GM21526 (cell line): ENCODE results near the gene SPSB2.
A peak's percentile ranks its signal among the peaks of the same experiment; 100 is the strongest.

ENCODE experiments used
- ATAC-seq: cut with Tn5 transposase; IDR thresholded peaks from one replicate; pipeline ENCODE4 v1.9.1; 2021; ENCODE audit warnings: moderate library complexity; ENCODE audit not compliant: unreplicated experiment, low FRiP score

Gene SPSB2

DNA sequence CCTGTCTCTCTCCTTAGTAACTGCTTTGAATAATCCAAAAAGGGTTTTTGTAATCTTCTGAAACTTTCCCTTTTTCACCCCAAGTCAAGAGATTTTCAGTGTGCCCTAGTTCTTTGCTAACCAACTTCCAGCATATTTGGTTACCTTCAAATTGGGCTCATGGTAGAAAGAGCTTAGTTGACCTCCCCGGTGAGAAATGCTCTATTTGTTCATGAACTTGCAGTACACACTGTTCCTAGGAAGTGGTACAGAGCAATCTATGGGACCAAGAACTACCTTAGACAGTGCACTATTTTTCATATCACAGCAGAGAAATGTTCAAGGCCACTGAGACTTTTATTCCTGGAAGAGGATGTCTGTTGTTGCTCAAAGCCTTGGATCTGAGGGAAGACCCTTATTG lies 19.5 kb downstream of the SPSB2 start:
- no peak for ATAC-seq

DNA sequence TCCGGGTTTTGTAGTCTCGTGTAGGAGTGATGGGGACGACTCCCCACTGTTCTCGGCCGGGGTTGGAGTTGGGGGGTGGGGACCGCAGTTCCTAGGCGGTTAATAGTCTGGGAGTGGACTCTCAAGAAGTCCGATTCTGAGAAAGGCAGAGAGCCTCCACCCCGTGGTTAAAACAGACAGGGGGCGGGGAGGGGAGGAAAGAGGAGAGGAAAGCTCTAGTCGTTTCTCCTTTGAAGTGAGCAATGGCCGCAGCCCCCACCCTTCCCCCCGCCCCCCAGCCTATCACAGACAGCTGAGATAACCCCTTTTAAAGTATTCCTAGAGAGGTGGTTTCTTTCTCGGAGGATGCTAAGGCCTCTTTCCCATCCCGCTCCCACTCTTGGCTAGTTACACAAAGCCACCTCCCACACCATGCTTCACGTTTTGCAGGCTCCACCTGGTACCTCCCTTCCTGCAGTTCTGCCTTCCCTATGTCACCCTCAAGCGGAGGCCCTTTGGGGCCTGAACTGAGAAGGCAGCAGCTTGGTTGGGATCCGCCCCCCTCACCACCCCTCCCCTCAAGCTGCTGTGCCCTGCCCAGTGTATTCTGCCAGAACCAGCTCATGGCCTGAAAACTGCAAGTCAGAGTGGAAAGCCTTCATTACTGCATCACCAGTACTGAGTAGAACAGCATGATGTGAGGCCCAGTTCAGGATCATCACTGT lies 20.3 kb downstream of the SPSB2 start:
- ATAC-seq = no peak

DNA sequence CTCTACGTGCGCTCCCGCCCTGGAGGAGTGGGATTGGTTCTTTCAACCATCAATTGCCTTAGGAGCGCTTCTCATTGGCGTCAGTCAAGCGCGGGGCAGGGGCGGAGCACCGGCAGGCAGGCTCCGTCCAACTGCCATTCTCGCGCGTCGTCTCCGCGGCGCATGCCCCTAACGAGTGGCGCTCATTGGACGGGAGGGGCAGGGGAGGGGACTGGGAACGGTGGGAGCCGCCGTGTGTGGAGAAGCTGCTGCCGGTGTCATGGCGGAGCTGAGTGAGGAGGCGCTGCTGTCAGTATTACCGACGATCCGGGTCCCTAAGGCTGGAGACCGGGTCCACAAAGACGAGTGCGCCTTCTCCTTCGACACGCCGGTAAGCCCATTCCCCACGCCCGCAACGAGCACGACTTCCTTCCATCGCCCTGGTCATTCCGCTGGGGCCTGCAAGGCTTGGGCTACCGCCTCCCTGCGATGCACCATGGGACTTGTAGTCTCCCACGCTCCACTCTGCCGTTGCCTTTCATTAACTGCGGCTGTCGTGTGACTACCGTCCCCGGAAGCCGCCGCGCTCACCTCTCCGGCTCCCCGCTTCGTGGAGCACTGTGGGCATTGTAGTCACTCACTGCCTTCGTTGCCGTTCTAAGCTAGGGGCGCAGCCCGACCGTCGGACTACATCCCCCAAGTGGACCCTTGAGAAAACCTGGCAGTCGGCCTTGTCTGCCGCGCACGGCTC lies 21.0 kb downstream of the SPSB2 start, which contains the start of gene USP5:
Gene USP5 (plus strand): TSS at position 230 of the 730 bp plus-strand sequence. CDS start 30 bp downstream, at position 260.
- ATAC-seq = peak; percentile 70

DNA sequence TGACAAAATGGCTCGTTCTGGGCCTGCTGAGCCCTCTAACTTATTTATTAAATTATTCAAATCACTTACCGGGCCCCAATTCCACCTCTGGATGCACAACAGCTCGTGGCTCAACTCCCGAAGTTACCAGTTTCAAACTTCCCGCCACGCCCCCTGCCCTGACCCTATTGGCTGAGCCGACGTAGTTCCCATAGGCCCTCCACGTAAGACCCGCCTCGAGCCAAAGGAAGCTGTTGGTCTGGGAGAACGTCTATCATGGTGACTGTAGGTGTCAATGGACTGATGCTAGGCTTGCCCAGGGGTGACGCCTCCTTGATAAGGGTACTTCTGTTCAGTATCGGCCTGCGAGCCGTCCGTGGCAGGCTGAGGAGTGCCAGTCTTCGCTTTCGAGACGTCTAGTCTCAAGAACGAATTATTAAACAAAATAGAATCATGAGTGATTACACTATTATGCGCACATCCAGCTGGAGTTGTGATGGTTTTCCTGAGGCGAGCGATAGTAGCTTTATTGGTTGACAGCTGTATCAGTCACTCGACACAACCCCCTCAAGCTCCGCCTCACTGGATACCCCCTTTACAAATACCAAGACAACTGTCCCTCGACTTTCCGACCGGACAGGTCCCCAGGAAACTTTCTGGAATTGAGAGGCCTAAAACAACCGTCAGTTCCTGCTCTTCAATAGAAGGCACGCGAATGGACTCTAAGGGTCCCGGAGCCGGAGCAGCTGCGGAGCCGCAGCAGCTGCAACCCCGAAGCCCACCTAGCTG lies 21.8 kb downstream of the SPSB2 start, which contains the start of gene CDCA3:
Gene CDCA3 (minus strand): TSS at position 134 of the 768 bp plus-strand sequence. CDS start 334 bp downstream, outside the sequence.
- peak; percentile 57 for ATAC-seq

DNA sequence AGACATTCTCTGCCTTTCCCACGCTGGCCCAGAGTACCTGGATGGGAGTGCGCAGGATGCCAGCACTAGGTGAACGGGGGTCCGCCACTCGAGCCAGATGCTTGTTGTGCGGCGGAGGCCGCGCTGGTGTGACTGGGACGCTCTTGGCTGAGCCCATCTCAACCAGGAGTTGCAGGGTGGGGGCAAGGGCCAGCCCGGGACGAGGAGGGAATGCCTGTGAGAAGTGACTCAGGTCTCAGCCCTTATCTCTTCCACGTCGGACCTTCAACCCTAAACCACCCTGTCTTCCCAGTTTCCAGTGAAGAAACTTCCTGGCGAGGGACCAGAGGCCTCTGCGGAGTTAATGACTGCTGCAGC lies 22.3 kb downstream of the SPSB2 start:
- no peak for ATAC-seq

DNA sequence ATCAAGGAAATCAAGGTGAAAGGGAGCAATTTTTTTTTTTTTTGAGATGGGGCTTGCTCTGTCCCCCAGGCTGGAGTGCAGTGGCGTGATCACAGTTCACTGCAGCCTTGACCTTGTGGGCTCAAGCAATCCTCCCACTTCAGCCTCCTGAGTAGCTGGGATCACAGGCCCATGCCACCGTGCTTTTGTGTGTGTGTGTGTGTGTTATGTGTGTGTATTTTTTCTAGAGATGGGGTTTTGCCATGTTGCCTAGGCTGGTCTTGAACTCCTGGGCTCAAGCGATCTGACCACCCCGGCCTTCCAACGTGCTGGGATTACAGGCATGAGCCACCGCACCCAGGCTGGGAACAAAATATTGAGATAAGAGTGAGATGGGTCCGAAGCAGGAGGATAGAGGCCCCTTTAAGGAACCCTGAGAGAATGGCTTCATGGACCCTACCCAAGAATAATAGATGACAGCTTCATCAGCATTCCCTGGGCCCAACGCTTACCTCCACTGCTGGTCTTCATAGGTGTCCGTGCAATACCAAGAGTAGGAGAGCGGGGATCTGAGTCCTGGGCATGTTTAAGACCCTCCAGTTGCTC lies 23.0 kb downstream of the SPSB2 start:
- no peak for ATAC-seq

DNA sequence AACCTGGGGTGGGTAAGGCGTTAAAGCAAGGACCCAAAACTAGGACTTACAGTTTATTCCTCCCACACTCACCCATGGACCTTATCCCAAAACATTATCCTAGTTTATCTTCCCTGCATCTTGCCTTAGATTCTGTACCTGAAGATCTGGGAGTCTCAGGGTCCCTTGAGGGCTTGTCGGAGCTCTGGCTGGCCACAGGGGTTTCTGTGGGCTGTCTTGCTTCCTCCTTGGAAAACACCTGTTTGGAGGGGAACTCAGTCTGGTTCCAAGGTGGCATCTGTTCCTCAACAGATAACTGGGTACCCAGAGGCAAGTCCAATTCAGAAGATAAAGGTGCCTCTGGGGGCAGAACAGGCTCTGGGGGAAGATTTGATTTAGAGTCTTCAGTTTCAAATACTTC lies 23.7 kb downstream of the SPSB2 start:
- no peak for ATAC-seq

DNA sequence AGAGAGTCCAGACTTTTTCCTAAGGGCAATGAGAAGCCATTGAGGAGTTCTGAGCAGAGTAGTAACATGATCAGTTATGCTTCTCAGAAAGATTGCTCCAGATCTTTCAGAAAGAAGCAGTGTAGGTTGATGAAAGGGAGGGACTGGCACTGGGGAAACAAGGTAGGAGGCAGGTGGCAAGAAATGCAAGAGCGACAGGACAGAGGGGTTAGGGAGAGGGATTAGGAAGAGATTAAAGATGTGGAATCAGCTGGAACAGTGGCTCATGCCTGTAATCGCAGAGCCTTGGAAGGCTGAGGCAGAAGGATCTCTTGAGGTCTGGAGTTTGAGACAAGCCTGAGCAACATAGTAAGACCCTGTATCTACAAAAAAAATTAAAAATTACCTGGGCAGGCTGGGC lies 25.4 kb downstream of the SPSB2 start:
- no peak for ATAC-seq

DNA sequence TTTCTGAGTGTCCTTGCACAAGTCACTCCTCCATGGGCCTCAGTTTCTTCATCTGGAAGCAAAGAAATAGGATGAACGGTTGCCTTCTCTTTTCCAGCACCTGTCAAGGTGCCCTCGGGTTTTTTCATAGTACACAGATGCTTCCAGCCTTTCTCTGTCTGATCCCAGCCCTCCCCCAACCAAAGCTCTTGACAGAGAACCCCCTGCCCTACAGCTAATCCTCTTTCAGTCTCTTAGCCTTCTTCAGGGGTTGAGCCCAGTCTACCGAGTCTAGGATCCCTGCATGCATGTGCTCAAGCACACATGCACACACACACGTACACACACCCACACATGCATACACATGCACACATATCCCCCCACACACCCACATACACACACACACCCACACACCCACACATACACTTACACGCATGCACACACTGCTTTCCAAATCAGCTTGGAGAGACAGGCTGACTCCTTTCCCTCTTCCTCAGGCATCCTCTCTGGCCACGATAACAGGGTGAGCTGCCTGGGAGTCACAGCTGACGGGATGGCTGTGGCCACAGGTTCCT lies 26.7 kb downstream of the SPSB2 start:
- ATAC-seq = no peak

DNA sequence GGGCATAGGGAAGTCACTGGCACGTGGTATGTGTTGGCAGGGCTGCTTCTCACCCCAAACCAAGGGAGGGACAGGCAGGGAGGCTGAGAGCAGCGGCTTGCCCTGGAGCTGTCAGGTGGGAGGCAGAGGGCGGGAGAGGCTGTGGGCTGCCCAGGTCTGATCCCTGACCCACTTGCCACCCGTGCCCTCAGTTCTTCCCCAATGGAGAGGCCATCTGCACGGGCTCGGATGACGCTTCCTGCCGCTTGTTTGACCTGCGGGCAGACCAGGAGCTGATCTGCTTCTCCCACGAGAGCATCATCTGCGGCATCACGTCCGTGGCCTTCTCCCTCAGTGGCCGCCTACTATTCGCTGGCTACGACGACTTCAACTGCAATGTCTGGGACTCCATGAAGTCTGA lies 27.7 kb downstream of the SPSB2 start:
- no peak for ATAC-seq

DNA sequence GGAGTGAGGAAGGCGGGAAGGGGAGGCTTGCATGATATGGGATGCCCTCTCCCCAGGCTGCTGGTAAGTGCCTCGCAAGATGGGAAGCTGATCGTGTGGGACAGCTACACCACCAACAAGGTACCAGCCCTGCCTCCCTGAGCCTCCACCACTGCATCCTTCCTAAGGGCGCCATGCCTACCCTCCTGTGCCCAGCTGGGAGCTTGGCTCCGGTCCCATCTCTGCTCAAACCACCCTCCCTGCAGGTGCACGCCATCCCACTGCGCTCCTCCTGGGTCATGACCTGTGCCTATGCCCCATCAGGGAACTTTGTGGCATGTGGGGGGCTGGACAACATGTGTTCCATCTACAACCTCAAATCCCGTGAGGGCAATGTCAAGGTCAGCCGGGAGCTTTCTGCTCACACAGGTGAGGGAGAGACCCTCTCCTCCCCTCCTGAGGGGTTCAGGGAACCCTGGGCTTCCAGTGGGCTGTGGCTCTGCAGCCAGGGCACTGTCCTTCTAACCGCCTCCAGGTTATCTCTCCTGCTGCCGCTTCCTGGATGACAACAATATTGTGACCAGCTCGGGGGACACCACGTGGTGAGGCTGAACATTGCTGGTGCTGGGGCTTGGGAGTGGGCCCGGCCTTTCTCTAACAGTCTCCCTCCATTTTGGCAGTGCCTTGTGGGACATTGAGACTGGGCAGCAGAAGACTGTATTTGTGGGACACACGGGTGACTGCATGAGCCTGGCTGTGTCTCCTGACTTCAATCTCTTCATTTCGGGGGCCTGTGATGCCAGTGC lies 29.8 kb downstream of the SPSB2 start:
- no peak for ATAC-seq

DNA sequence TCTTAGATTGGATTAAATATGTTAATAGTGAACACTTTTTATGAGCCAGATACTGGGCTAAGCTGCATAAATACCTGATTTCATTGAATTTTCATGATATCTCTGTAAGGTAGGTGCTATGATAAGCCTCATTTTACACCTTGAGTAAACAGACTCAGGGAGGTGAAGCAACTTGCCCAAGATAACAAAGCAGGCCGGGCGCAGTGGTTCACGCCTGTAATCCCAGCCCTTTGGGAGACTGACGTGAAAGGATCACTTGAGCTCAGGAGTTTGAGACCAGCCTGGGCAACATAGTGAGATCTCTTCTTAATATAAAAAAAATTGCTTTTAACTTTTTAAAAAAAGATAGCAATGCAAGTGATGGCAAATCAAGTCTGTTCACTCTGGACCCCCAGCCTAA lies 31.0 kb downstream of the SPSB2 start:
- ATAC-seq = no peak

DNA sequence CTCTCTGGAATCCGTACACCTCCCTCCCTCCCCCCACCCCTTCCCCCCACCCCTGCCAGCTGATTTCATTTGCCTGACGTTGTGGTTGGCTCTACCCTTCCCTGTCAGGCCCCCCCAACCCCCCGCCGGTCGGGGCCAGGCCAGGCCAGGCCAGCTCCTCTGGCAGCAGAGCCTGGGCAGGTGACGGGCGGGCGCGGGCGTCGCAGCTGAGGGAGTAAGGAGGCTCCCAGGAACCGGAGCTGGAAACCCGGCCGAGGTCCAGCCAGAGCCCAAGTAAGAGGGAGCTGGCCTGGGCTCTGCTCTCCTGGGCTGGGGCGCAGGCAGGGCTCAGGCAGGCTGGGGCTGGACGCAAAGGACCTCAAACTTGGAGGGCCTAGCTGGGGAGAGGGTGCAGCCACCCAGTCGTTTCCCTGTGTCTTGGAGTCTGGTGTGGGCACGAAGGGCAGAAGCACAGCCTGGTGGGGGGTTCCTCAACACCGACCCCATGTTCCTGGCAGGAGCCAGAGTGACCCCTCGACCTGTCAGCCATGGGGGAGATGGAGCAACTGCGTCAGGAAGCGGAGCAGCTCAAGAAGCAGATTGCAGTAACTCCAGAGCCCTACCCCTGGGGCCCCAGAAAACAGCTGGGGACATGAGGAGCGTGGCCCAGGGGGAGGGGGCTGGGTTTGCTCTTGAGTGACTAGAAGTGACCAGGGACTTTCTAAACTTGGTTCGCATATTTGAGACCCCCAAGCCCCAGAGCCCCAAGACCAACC lies 32.2 kb downstream of the SPSB2 start, which contains the start of gene GNB3:
Gene GNB3 (plus strand): TSS at position 165 of the 755 bp plus-strand sequence. CDS start 363 bp downstream, at position 528.
- ATAC-seq = no peak

DNA sequence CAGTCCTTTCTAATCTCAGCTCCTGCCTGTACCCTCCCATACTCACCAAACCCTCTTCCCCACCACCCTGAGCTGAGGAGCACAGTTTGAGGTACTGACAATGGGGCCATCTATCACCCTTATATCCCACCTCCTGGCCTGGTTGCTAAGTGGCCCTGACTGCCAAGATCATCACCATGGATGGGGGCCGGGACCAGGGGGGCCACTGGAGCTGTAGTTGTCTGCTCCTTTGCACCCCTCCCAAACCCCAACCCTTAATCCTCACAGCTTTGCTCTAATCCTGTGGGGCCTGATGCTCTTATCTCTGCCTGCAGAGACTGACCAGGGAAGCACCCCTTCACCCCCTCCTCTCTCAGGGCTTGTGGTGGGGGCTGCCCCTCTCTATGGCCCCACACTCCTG lies 32.8 kb downstream of the SPSB2 start:
- no peak for ATAC-seq

DNA sequence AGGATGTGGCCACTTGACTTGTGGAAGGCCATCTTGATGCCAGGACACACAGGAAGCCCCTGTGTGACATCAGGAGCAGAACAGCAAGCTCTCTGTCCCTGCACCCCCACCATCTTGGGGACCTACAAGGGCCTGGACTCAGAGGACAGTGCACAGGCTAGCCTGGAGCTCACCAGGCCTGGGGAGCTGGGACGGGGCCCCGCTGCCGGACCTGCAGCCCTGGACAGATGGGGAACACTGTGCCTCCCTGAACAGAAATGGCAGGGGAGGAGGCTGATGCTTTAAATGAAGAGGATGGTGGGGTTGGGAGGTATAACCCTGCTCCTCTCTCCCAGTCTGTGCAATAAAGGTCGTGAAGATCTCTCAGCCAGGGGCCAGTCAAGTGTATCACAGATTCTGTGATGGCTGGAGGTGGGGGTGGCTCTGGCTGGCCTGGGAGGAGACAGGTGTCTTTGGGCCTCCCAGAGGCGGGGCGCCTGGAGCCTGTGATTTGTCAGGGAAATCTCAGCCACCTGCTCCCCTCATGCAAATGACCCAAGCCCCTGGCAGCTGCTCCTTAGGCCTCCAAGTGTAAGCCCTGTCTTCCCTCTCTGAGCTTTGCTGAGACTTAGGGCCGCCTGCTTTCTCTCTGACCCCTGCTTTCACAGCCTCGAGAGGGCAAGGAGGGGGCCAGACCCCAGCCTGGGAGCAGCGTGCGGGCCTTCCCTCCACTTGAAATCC lies 33.5 kb downstream of the SPSB2 start:
- ATAC-seq = peak; percentile 78

DNA sequence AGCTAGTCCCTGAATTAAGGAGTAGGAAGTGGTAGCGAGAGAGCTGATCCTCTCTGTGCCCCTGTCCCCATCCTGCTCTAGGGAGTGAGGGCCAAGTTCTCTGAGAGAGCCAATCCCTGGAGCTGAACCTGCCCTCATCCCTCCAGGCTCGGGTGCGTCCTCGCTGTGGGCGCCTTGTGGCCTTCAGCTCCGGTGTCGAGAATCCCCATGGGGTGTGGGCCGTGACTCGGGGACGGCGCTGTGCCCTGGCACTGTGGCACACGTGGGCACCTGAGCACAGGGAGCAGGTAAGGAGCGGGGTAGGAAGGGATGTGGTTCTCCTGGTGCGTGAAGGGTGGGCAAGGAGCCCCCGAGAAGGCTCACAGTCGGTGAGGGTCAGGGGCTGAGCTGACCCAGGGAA lies 34.2 kb downstream of the SPSB2 start:
- ATAC-seq = no peak

DNA sequence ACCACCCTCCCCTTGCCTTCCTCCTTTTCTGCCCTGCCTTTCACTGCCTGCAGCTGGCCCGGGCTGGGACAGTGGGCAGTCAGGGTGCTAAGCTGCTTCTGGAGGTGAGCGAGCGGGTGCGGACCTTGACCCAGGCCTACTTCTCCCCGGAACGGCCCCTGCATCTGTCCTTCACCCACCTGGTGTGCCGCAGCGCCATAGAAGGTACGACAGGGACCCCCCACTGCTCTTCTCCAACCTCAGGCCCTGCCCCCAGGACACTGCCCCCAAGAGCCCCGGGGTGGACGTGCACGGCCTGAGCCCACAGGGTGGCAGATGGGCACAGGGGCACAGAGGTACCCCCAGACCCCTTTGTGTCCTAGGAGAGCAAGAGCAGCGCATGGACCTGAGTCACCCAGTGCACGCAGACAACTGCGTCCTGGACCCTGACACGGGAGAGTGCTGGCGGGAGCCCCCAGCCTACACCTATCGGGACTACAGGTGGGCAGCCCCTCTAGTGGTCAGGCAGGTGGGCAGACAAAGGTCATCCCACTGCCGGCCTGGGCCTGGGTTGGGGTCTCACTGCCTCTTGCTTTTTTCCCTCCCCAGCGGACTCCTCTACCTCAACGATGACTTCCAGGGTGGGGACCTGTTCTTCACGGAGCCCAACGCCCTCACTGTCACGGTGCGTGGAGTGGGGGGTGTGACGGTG lies 35.6 kb downstream of the SPSB2 start:
- ATAC-seq = no peak

DNA sequence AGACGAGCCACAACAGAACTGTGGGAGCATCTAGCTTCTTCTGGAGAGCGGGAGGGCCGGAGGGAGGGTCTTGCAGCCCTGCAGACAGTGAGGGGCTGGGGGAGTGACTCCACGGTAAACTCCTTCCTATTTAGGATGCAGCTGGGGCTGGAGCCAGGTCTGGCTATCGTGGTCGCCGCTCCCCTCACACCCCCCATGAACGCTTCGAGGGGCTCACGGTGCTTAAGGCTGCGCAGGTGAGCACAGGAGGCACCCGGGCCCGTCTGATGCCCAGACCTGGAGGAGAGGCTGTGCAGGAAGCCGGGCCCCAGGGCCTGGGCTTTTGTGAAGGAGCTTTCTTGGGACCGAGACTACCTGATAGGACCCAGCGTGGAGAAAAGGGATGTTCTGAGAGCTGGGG lies 36.3 kb downstream of the SPSB2 start:
- ATAC-seq = no peak
